Measurements from ENCODE around the gene FLYWCH1. TPM values are rescaled to one million over a fixed set of nuclear protein-coding genes. Genes with fewer than 3 reads are reported as not detected.

FLYWCH1 gene
- total and polyA plus RNA-seq, 2 of the 8 experiments (the other 6 are each of a cell fraction or from before 2014, with no cell fraction given): 12.4 to 23.5 TPM

- TF ChIP-seq RAD21 (IDR thresholded peaks at IDR 0.05 in 1 of 2, conservative IDR thresholded peaks at IDR 0.05 in 1 of 2; ENCODE audit: low read depth in 2 of 2, low read length in 2 of 2) (no peak), SP4 (IDR thresholded peaks at IDR 0.05; ENCODE audit: low read length) (no peak), BCL11A (IDR thresholded peaks at IDR 0.05; ENCODE audit: low read depth in 2 of 2, low read length in 2 of 2) (no peak), TCF12 (IDR thresholded peaks at IDR 0.05; ENCODE audit: low read depth, low read length) (no peak), BACH1 (IDR thresholded peaks at IDR 0.05; ENCODE audit: low read length) (no peak), KDM1A (IDR thresholded peaks at IDR 0.05; ENCODE audit: borderline replicate concordance, low read length) (no peak), RNF2 (IDR thresholded peaks at IDR 0.05; ENCODE audit: borderline replicate concordance, low read depth, low read length, missing control alignments, poor library complexity, severe bottlenecking) (no peak)
Measured at GRCh38 chr16:2991566-2992261, 80.0 kb downstream of the FLYWCH1 start (continued).

Measured in H1 (cell line).